CD4-positive, alpha-beta T cell treated with Interleukin-15 for 4 hours (primary cell): ENCODE results near the gene TRIM9.

ENCODE experiments used
- DNase-seq: peaks from one replicate; pipeline ENCODE4 v3.0.0-alpha.2; 2020; ENCODE audit warnings: low spot score

Gene TRIM9

GRCh38 chr14:51056421-51056820 lies 38.5 kb downstream of the TRIM9 start:
- DNase-seq: no peak

GRCh38 chr14:51053157-51053556 lies 41.7 kb downstream of the TRIM9 start:
- DNase-seq: no peak

- no peak for DNase-seq
Observed at GRCh38 chr14:51044961-51045360, 49.9 kb downstream of the TRIM9 start.

GRCh38 chr14:51041883-51042282 lies 53.0 kb downstream of the TRIM9 start:
- DNase-seq: no peak

GRCh38 chr14:51041108-51041531 lies 53.8 kb downstream of the TRIM9 start:
- no peak for DNase-seq

- no peak for DNase-seq
Observed at GRCh38 chr14:51039252-51039651, 55.7 kb downstream of the TRIM9 start.

- DNase-seq: no peak
Observed at GRCh38 chr14:51035611-51036192, 59.2 kb downstream of the TRIM9 start.

GRCh38 chr14:51028851-51029754 lies 65.8 kb downstream of the TRIM9 start:
- no peak for DNase-seq

GRCh38 chr14:51028361-51028760 lies 66.5 kb downstream of the TRIM9 start:
- no peak for DNase-seq

- no peak for DNase-seq
Observed at GRCh38 chr14:51024377-51024776, 70.5 kb downstream of the TRIM9 start.

GRCh38 chr14:51023964-51024363 lies 70.9 kb downstream of the TRIM9 start:
- DNase-seq: no peak

- DNase-seq: no peak
Observed at GRCh38 chr14:51022769-51023168, 72.1 kb downstream of the TRIM9 start.

- DNase-seq: no peak
Observed at GRCh38 chr14:51020024-51020710, 74.7 kb downstream of the TRIM9 start.

GRCh38 chr14:51019089-51019488 lies 75.8 kb downstream of the TRIM9 start:
- DNase-seq: no peak

- DNase-seq: no peak
Observed at GRCh38 chr14:51018521-51018920, 76.4 kb downstream of the TRIM9 start.

GRCh38 chr14:51014625-51015024 lies 80.3 kb downstream of the TRIM9 start:
- DNase-seq: no peak

- no peak for DNase-seq
Observed at GRCh38 chr14:51014086-51014485, 80.8 kb downstream of the TRIM9 start.

GRCh38 chr14:51012055-51012454 lies 82.8 kb downstream of the TRIM9 start:
- DNase-seq: no peak

GRCh38 chr14:51008446-51008845 lies 86.5 kb downstream of the TRIM9 start:
- no peak for DNase-seq

GRCh38 chr14:51006781-51007211 lies 88.1 kb downstream of the TRIM9 start:
- DNase-seq: no peak

- DNase-seq: no peak
Observed at GRCh38 chr14:51006324-51006723, 88.6 kb downstream of the TRIM9 start.

- DNase-seq: no peak
Observed at GRCh38 chr14:51004801-51005526, 89.9 kb downstream of the TRIM9 start.
